ENCODE data around the gene CCDC201.

DNA sequence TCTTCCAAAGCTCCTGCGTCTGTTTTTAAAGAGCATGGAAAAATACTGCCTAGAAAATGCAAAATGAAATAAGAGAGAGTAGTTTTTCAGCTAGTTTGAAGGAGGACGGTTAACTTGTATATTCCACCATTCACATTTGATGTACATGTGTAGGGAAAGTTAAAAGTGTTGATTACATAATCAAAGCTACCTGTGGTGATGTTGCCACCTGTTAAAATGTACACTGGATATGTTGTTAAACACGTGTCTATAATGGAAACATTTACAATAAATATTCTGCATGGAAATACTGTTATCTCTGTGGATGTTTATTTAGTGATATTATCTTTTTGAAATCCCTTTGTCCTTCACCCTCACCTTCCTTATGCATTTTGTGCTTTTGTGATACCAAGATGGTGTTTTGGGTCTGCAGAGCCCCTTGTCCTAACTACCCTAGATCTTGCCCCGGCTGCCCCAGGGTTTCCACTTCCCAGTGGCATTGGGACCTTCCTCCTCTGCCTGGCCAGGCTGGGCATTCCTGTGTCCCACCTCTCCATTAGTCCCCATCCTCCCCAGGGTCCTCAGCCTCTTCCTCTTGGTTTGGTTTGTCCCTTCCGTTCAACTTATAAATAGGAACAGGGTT lies 20.6 kb upstream of the CCDC201 start:
- TF ChIP-seq ZFP3 (CRISPR knock-in tag; IDR thresholded peaks at IDR 0.05): no peak
- no peak for TF ChIP-seq OSR1 (CRISPR knock-in tag; IDR thresholded peaks at IDR 0.05)
- TF ChIP-seq, protein P1, sequence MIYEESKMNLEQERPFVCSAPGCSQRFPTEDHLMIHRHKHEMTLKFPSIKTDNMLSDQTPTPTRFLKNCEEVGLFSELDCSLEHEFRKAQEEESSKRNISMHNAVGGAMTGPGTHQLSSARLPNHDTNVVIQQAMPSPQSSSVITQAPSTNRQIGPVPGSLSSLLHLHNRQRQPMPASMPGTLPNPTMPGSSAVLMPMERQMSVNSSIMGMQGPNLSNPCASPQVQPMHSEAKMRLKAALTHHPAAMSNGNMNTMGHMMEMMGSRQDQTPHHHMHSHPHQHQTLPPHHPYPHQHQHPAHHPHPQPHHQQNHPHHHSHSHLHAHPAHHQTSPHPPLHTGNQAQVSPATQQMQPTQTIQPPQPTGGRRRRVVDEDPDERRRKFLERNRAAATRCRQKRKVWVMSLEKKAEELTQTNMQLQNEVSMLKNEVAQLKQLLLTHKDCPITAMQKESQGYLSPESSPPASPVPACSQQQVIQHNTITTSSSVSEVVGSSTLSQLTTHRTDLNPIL (CRISPR knock-in tag; IDR thresholded peaks at IDR 0.05; ENCODE audit: low read depth): no peak
- TF ChIP-seq PATZ1 (CRISPR knock-in tag; IDR thresholded peaks at IDR 0.05; ENCODE audit: borderline replicate concordance): no peak
- TF ChIP-seq ZNF8 (CRISPR knock-in tag; IDR thresholded peaks at IDR 0.05): no peak
- TF ChIP-seq BACH2 (CRISPR knock-in tag; IDR thresholded peaks at IDR 0.05; ENCODE audit: borderline replicate concordance): no peak
- TF ChIP-seq ZC3H10 (CRISPR knock-in tag; IDR thresholded peaks at IDR 0.05): no peak
- TF ChIP-seq ZNF565 (CRISPR knock-in tag; conservative IDR thresholded peaks at IDR 0.05; ENCODE audit: low read depth): no peak
- no peak for TF ChIP-seq TCF4 (CRISPR knock-in tag; IDR thresholded peaks at IDR 0.05; ENCODE audit: borderline replicate concordance)
- no peak for TF ChIP-seq ZFP30 (CRISPR knock-in tag; IDR thresholded peaks at IDR 0.05)
- TF ChIP-seq, protein P2, sequence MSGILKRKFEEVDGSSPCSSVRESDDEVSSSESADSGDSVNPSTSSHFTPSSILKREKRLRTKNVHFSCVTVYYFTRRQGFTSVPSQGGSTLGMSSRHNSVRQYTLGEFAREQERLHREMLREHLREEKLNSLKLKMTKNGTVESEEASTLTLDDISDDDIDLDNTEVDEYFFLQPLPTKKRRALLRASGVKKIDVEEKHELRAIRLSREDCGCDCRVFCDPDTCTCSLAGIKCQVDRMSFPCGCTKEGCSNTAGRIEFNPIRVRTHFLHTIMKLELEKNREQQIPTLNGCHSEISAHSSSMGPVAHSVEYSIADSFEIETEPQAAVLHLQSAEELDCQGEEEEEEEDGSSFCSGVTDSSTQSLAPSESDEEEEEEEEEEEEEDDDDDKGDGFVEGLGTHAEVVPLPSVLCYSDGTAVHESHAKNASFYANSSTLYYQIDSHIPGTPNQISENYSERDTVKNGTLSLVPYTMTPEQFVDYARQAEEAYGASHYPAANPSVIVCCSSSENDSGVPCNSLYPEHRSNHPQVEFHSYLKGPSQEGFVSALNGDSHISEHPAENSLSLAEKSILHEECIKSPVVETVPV (CRISPR knock-in tag; IDR thresholded peaks at IDR 0.05): no peak
- TF ChIP-seq, protein P3, sequence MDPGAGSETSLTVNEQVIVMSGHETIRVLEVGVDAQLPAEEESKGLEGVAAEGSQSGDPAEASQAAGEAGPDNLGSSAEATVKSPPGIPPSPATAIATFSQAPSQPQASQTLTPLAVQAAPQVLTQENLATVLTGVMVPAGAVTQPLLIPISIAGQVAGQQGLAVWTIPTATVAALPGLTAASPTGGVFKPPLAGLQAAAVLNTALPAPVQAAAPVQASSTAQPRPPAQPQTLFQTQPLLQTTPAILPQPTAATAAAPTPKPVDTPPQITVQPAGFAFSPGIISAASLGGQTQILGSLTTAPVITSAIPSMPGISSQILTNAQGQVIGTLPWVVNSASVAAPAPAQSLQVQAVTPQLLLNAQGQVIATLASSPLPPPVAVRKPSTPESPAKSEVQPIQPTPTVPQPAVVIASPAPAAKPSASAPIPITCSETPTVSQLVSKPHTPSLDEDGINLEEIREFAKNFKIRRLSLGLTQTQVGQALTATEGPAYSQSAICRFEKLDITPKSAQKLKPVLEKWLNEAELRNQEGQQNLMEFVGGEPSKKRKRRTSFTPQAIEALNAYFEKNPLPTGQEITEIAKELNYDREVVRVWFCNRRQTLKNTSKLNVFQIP (CRISPR knock-in tag; IDR thresholded peaks at IDR 0.05; ENCODE audit: borderline replicate concordance, low read depth): no peak
